DND-41 (cell line): ENCODE results near the gene TSHZ2.

ENCODE experiments used
- ATAC-seq: fragments of 200-7000 bp; cut with Tn5 transposase; 3 replicates; pipeline ENCODE4 v1.9.1; 2021; ENCODE audit warnings: low read depth; ENCODE audit not compliant: insufficient read depth
- DNase-seq: peaks from one replicate; pipeline ENCODE4 v3.0.0-alpha.2; 2020
- H2AFZ ChIP-seq: 2 replicates; pipeline ENCODE4 v1.6.0; 2012; ENCODE audit warnings: low read depth, low read length
- H3K27ac ChIP-seq: 2 replicates; pipeline ENCODE4 v1.5.1; 2012; ENCODE audit warnings: low read length, inconsistent platforms
- H3K27me3 ChIP-seq: fragments of 200-600 bp; sonication (generic); 2 replicates; pipeline ENCODE4 v1.6.0; 2012; ENCODE audit warnings: low read length, mild to moderate bottlenecking, inconsistent platforms; ENCODE audit not compliant: insufficient read depth, poor library complexity
- H3K36me3 ChIP-seq: 2 replicates; pipeline ENCODE4 v1.5.1; 2012; ENCODE audit warnings: low read length, inconsistent platforms; ENCODE audit not compliant: insufficient read depth
- H3K4me1 ChIP-seq: 2 replicates; pipeline ENCODE4 v1.5.1; 2012; ENCODE audit warnings: mild to moderate bottlenecking, low read length; ENCODE audit not compliant: insufficient read depth
- H3K4me2 ChIP-seq: 2 replicates; pipeline ENCODE4 v1.6.0; 2012; ENCODE audit warnings: mild to moderate bottlenecking, moderate library complexity, low read length, inconsistent platforms; ENCODE audit not compliant: insufficient read depth
- H3K4me3 ChIP-seq, 2 experiments: fragments of 200-600 bp in 1 of 2; shearing (Covaris generic) in 1 of 2; 2 replicates each; pipeline ENCODE4 v1.5.1; 2012 to 2016; ENCODE audit warnings: inconsistent platforms in 2 of 2, low read length in 2 of 2, mild to moderate bottlenecking in 2 of 2, low read depth in 1 of 2, moderate library complexity in 1 of 2
- H3K79me2 ChIP-seq: 2 replicates; pipeline ENCODE4 v1.6.0; 2012; ENCODE audit warnings: low read length, inconsistent platforms; ENCODE audit not compliant: insufficient read depth
- H3K9ac ChIP-seq: 2 replicates; pipeline ENCODE4 v1.6.0; 2012; ENCODE audit warnings: low read depth, mild to moderate bottlenecking, inconsistent platforms, low read length, moderate library complexity
- H3K9me3 ChIP-seq: 2 replicates; pipeline ENCODE4 v1.5.1; 2012; ENCODE audit warnings: low read length, moderate library complexity, mild to moderate bottlenecking, inconsistent platforms; ENCODE audit not compliant: insufficient read depth, severe bottlenecking
- H4K20me1 ChIP-seq: 2 replicates; pipeline ENCODE4 v1.6.0; 2012; ENCODE audit warnings: low read length; ENCODE audit not compliant: insufficient read depth
- EZH2 ChIP-seq: IDR thresholded peaks from 3 replicates; pipeline ENCODE4 v1.6.1; 2012; ENCODE audit warnings: borderline replicate concordance, low read depth, mild to moderate bottlenecking, moderate library complexity, low read length, inconsistent platforms; ENCODE audit not compliant: severe bottlenecking
- TF ChIP-seq, protein P1 (sequence below): IDR thresholded peaks from 2 replicates; pipeline ENCODE4 v1.5.1; 2012; ENCODE audit warnings: borderline replicate concordance, low read length, moderate library complexity, mild to moderate bottlenecking; ENCODE audit not compliant: poor library complexity, severe bottlenecking; ENCODE audit errors: extremely low read depth

TSHZ2 gene

GRCh38 chr20:52936351-52937340, 35.5 kb upstream of the TSHZ2 start:
- TF ChIP-seq EZH2: no peak
- TF ChIP-seq, protein P1, sequence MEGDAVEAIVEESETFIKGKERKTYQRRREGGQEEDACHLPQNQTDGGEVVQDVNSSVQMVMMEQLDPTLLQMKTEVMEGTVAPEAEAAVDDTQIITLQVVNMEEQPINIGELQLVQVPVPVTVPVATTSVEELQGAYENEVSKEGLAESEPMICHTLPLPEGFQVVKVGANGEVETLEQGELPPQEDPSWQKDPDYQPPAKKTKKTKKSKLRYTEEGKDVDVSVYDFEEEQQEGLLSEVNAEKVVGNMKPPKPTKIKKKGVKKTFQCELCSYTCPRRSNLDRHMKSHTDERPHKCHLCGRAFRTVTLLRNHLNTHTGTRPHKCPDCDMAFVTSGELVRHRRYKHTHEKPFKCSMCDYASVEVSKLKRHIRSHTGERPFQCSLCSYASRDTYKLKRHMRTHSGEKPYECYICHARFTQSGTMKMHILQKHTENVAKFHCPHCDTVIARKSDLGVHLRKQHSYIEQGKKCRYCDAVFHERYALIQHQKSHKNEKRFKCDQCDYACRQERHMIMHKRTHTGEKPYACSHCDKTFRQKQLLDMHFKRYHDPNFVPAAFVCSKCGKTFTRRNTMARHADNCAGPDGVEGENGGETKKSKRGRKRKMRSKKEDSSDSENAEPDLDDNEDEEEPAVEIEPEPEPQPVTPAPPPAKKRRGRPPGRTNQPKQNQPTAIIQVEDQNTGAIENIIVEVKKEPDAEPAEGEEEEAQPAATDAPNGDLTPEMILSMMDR: no peak
- no peak overlapping the region for H3K27ac ChIP-seq
- no peak for ATAC-seq
- H3K4me2 ChIP-seq: no peak overlapping the region
- no peaks in the 10 kb centered on the region for H3K36me3 ChIP-seq
- DNase-seq: no peak
- H3K27me3 ChIP-seq: no peaks in the 10 kb centered on the region
- H2AFZ ChIP-seq: no peak overlapping the region
- no peak overlapping the region for H3K4me3 ChIP-seq
- H4K20me1 ChIP-seq: no peaks in the 10 kb centered on the region
- H3K79me2 ChIP-seq: no peaks in the 10 kb centered on the region
- no peak overlapping the region for H3K9ac ChIP-seq
- no peaks in the 10 kb centered on the region for H3K4me1 ChIP-seq
- H3K9me3 ChIP-seq: no peaks in the 10 kb centered on the region

DNA sequence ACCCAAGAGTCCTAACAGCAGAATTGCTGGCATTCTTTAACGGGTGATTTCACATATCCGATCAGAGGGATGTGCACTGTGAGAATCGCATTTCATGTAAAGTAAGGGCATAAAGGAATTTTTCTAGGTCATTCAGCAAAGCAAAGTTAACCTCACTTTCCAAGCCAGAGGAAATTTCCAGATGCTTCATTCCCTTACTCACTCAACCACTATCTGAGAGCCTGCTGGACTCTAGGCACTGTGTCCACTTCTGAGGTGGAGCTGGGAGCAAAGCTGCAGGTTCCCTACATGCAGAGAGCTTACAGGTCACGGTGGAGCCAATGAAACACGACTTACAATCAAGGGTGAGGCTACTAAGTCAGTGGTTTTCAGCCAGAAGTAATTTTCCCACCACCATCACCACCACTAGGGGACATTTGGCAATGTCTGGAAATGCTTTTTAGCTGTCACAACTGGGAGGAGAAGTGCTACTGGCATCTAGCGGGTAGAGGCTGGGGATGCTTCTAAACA, 34.5 kb upstream of the TSHZ2 start:
- H3K27me3 ChIP-seq: no peaks in the 10 kb centered on the region
- no peaks in the 10 kb centered on the region for H3K4me1 ChIP-seq
- no peaks in the 10 kb centered on the region for H3K9me3 ChIP-seq
- no peaks in the 10 kb centered on the region for H3K79me2 ChIP-seq
- no peaks in the 10 kb centered on the region for H4K20me1 ChIP-seq
- DNase-seq (no peak), ATAC-seq (no peak)
- no peak overlapping the region for H3K9ac ChIP-seq
- H3K27ac ChIP-seq: no peak overlapping the region
- no peak overlapping the region for H2AFZ ChIP-seq
- no peak overlapping the region for H3K4me2 ChIP-seq
- no peak overlapping the region for H3K4me3 ChIP-seq
- H3K36me3 ChIP-seq: no peaks in the 10 kb centered on the region
- TF ChIP-seq, protein P1: no peak
- no peak for TF ChIP-seq EZH2

- Histone ChIP-seq H3K4me1 (no peaks in the 10 kb centered on the region), H3K4me2 (no peak overlapping the region), H3K27me3 (no peaks in the 10 kb centered on the region), H3K79me2 (no peaks in the 10 kb centered on the region), H3K27ac (no peak overlapping the region), H3K36me3 (no peaks in the 10 kb centered on the region), H3K4me3 (no peak overlapping the region), H3K9ac (no peak overlapping the region), H3K9me3 (no peaks in the 10 kb centered on the region), H2AFZ (no peak overlapping the region), H4K20me1 (no peaks in the 10 kb centered on the region)
- ATAC-seq (no peak), DNase-seq (no peak)
- TF ChIP-seq EZH2: no peak
Observed at GRCh38 chr20:52939141-52939540, 33.0 kb upstream of the TSHZ2 start.

GRCh38 chr20:52941808-52942207, 30.4 kb upstream of the TSHZ2 start:
- Histone ChIP-seq H3K9ac (no peak overlapping the region), H3K36me3 (no peaks in the 10 kb centered on the region), H4K20me1 (no peaks in the 10 kb centered on the region), H3K4me2 (no peak overlapping the region), H2AFZ (no peak overlapping the region), H3K27me3 (no peaks in the 10 kb centered on the region), H3K4me1 (no peaks in the 10 kb centered on the region), H3K4me3 (no peak overlapping the region), H3K27ac (no peak overlapping the region), H3K79me2 (no peaks in the 10 kb centered on the region), H3K9me3 (no peaks in the 10 kb centered on the region)
- DNase-seq (no peak), ATAC-seq (no peak)
- TF ChIP-seq, protein P1: no peak
- TF ChIP-seq EZH2: no peak
